KMS-11 (cell line): ENCODE measurements around the gene DAB2IP.

ENCODE experiments used
- H2AFZ ChIP-seq: fragments of 200-600 bp; sonication (generic); 2 replicates; pipeline ENCODE4 v1.6.1; 2016; ENCODE audit warnings: antibody characterized with exemption, mixed run types, low read depth
- H3K27ac ChIP-seq: fragments of 200-600 bp; sonication (generic); 2 replicates; pipeline ENCODE4 v1.6.1; 2016; ENCODE audit warnings: mild to moderate bottlenecking, mixed run types
- H3K27me3 ChIP-seq: fragments of 200-600 bp; sonication (generic); 2 replicates; pipeline ENCODE4 v1.6.1; 2017; ENCODE audit warnings: mild to moderate bottlenecking, low read depth, mixed run types, moderate library complexity; ENCODE audit not compliant: insufficient read depth
- H3K36me3 ChIP-seq: fragments of 200-600 bp; sonication (generic); 2 replicates; pipeline ENCODE4 v1.6.1; 2017; ENCODE audit warnings: mild to moderate bottlenecking, mixed run types; ENCODE audit not compliant: insufficient read depth
- H3K4me1 ChIP-seq: fragments of 200-600 bp; sonication (generic); 2 replicates; pipeline ENCODE4 v1.6.1; 2016; ENCODE audit warnings: mild to moderate bottlenecking, low read depth, mixed run types; ENCODE audit not compliant: poor library complexity, severe bottlenecking
- H3K4me2 ChIP-seq: fragments of 200-600 bp; sonication (generic); 2 replicates; pipeline ENCODE4 v1.7.0; 2016; ENCODE audit warnings: mild to moderate bottlenecking, mixed run types
- H3K4me3 ChIP-seq: fragments of 200-600 bp; sonication (generic); IDR thresholded peaks from 2 replicates; pipeline ENCODE4 v1.6.1; 2017; ENCODE audit warnings: low read depth, low read length, mixed read lengths; ENCODE audit not compliant: insufficient read depth
- H3K79me2 ChIP-seq: fragments of 200-600 bp; sonication (generic); 2 replicates; pipeline ENCODE4 v1.6.1; 2016; ENCODE audit warnings: low read depth, mixed run types; ENCODE audit not compliant: insufficient read depth
- H3K9ac ChIP-seq: fragments of 200-600 bp; sonication (generic); 2 replicates; pipeline ENCODE4 v1.6.1; 2016; ENCODE audit warnings: mild to moderate bottlenecking, mixed run types
- H4K20me1 ChIP-seq: fragments of 200-600 bp; sonication (generic); 2 replicates; pipeline ENCODE4 v1.6.1; 2016; ENCODE audit warnings: mild to moderate bottlenecking, mixed run types; ENCODE audit not compliant: insufficient read depth
- CTCF ChIP-seq: fragments of 200-600 bp; sonication (generic); conservative IDR thresholded peaks from 2 replicates; pipeline ENCODE4 v1.6.1; 2017; ENCODE audit warnings: low read depth, mild to moderate bottlenecking, antibody characterized with exemption, low read length, moderate library complexity, mixed read lengths

Gene DAB2IP

GRCh38 chr9:121736934-121737462 lies 85.6 kb downstream of the DAB2IP start:
- Histone ChIP-seq H2AFZ (no peak overlapping the region), H3K4me1 (peaks cover 95% of the 10 kb centered on the region), H3K9ac (no peak overlapping the region; the same call in 1 of the 2 replicates), H3K4me3 (no peak overlapping the region), H3K27ac (peak overlapping the region; percentile 82; the same call in 1 of the 2 replicates), H3K27me3 (no peaks in the 10 kb centered on the region), H4K20me1 (no peaks in the 10 kb centered on the region), H3K79me2 (peaks cover 4% of the 10 kb centered on the region; the same call in 1 of the 2 replicates), H3K36me3 (no peaks in the 10 kb centered on the region), H3K4me2 (peak overlapping the region; percentile 45; the same call in 1 of the 2 replicates)
- no peak for TF ChIP-seq CTCF

- TF ChIP-seq CTCF = no peak
- H3K9ac ChIP-seq = peak overlapping the region; percentile 31; the same call in 1 of the 2 replicates
These were observed 86.1 kb downstream of the DAB2IP start for GRCh38 chr9:121737481-121737931.

GRCh38 chr9:121738411-121738810 lies 87.0 kb downstream of the DAB2IP start:
- no peaks in the 10 kb centered on the region for H3K36me3 ChIP-seq
- H3K27ac ChIP-seq = peak overlapping the region; percentile 82
- no peak overlapping the region for H3K4me3 ChIP-seq
- H4K20me1 ChIP-seq = no peaks in the 10 kb centered on the region
- no peak overlapping the region for H2AFZ ChIP-seq
- peak overlapping the region; percentile 45 for H3K4me2 ChIP-seq
- H3K4me1 ChIP-seq = peaks cover 90% of the 10 kb centered on the region
- TF ChIP-seq CTCF = no peak
- peaks cover 4% of the 10 kb centered on the region; the same call in 1 of the 2 replicates for H3K79me2 ChIP-seq
- peak overlapping the region; percentile 31; the same call in 1 of the 2 replicates for H3K9ac ChIP-seq
- H3K27me3 ChIP-seq = no peaks in the 10 kb centered on the region

More at GRCh38 chr9:121737481-121737931, 86.1 kb downstream of the DAB2IP start:
- Histone ChIP-seq H4K20me1 (no peaks in the 10 kb centered on the region), H3K27ac (peak overlapping the region; percentile 82), H3K4me2 (peak overlapping the region; percentile 45; the same call in 1 of the 2 replicates), H3K36me3 (no peaks in the 10 kb centered on the region), H3K4me3 (no peak overlapping the region), H2AFZ (no peak overlapping the region), H3K79me2 (peaks cover 4% of the 10 kb centered on the region; the same call in 1 of the 2 replicates), H3K4me1 (peaks cover 95% of the 10 kb centered on the region), H3K27me3 (no peaks in the 10 kb centered on the region)

GRCh38 chr9:121738968-121739367 lies 87.5 kb downstream of the DAB2IP start:
- Histone ChIP-seq H3K4me1 (peaks cover 85% of the 10 kb centered on the region), H2AFZ (no peak overlapping the region), H3K9ac (peak overlapping the region; percentile 31; the same call in 1 of the 2 replicates), H3K36me3 (no peaks in the 10 kb centered on the region), H3K4me2 (peak overlapping the region; percentile 45), H3K4me3 (no peak overlapping the region), H4K20me1 (no peaks in the 10 kb centered on the region), H3K27ac (peak overlapping the region; percentile 82), H3K79me2 (peaks cover 4% of the 10 kb centered on the region; the same call in 1 of the 2 replicates), H3K27me3 (no peaks in the 10 kb centered on the region)
- no peak for TF ChIP-seq CTCF
